SH-SY5Y (cell line): ENCODE data around the gene REXO1.

Experiments used
- GATA2 ChIP-seq: IDR thresholded peaks from 2 replicates; pipeline ENCODE4 v1.6.1; 2011; ENCODE audit warnings: mild to moderate bottlenecking, low read depth, low read length
- GATA3 ChIP-seq: IDR thresholded peaks from 2 replicates; pipeline ENCODE4 v1.6.1; 2011; ENCODE audit warnings: low read depth, mild to moderate bottlenecking, low read length, moderate library complexity

GRCh38 chr19:1859331-1859781 is 11.1 kb upstream of the REXO1 start:
- TF ChIP-seq GATA2 = no peak
- no peak for TF ChIP-seq GATA3
